CD4-positive, alpha-beta T cell (primary cell): Measurements from ENCODE around the gene TAAR2. TPM values are rescaled to one million over a fixed set of nuclear protein-coding genes. Genes with fewer than 3 reads are reported as not detected.

Experiments used
- ATAC-seq: fragments of 200-7000 bp; cut with Tn5 transposase; one replicate; pipeline ENCODE4 v1.10.0; 2022; ENCODE audit warnings: mild to moderate bottlenecking; ENCODE audit not compliant: poor library complexity
- CTCF ChIA-PET: fragments of 350-600 bp; sonication (Branson Sonifier 250); formaldehyde crosslinking; loops from one replicate; lab custom pipeline; 2021; ENCODE audit warnings: antibody characterized with exemption, inconsistent platforms; lab: Charles Lee
- POLR2A ChIA-PET: fragments of 350-600 bp; sonication (Branson Sonifier 250); formaldehyde crosslinking; loops from one replicate; lab custom pipeline; 2021; ENCODE audit warnings: antibody characterized with exemption, inconsistent platforms; lab: Charles Lee
- DNase-seq, 14 experiments: peaks; one replicate each; pipeline ENCODE4 v3.0.0-alpha.2; 2013 to 2020; ENCODE audit warnings: mixed read lengths in 2 of 14
- H3K27ac ChIP-seq, 2 donors: one replicate each; pipeline versions ENCODE4 v1.5.1 to v1.7.0; 2013; ENCODE audit warnings: low read length in 2 of 2, low read depth in 1 of 2, mild to moderate bottlenecking in 1 of 2
- H3K27me3 ChIP-seq, 2 experiments: 1 replicate in 1 of 2; 2 replicates in 1 of 2; pipeline versions ENCODE4 v1.6.1 to v1.7.0; 2013; ENCODE audit warnings: low read length in 2 of 2, control low read depth in 1 of 2, mild to moderate bottlenecking in 1 of 2, moderate library complexity in 1 of 2; ENCODE audit not compliant: insufficient read depth in 2 of 2, control insufficient read depth in 1 of 2
- H3K36me3 ChIP-seq: one replicate; pipeline ENCODE4 v1.6.1; 2013; ENCODE audit warnings: low read length, control low read depth; ENCODE audit not compliant: insufficient read depth
- H3K4me1 ChIP-seq: one replicate; pipeline ENCODE4 v1.6.1; 2013; ENCODE audit warnings: low read length, control low read depth; ENCODE audit not compliant: insufficient read depth
- H3K4me3 ChIP-seq: one replicate; pipeline ENCODE4 v1.5.1; 2013; ENCODE audit warnings: mild to moderate bottlenecking, low read length, moderate library complexity
- H3K9me3 ChIP-seq, 2 experiments: 1 replicate in 1 of 2; 2 replicates in 1 of 2; pipeline versions ENCODE4 v1.6.1 to v1.7.0; 2013; ENCODE audit warnings: low read length in 2 of 2, mild to moderate bottlenecking in 2 of 2, control low read depth in 1 of 2, moderate library complexity in 1 of 2; ENCODE audit not compliant: control insufficient read depth in 1 of 2, insufficient read depth in 1 of 2
- H3K27ac Mint-ChIP-seq: one replicate; pipeline ENCODE4 v1.8.0; 2020; ENCODE audit warnings: mixed read lengths
- H3K27me3 Mint-ChIP-seq: one replicate; pipeline ENCODE4 v1.8.0; 2021; ENCODE audit warnings: mixed read lengths
- H3K36me3 Mint-ChIP-seq: one replicate; pipeline ENCODE4 v1.8.0; 2021; ENCODE audit warnings: low read depth, mixed read lengths
- H3K4me1 Mint-ChIP-seq: one replicate; pipeline ENCODE4 v1.8.0; 2021; ENCODE audit warnings: low read depth, mixed read lengths
- H3K4me3 Mint-ChIP-seq: one replicate; pipeline ENCODE4 v1.8.0; 2020; ENCODE audit warnings: mild to moderate bottlenecking, mixed read lengths
- H3K9me3 Mint-ChIP-seq: one replicate; pipeline ENCODE4 v1.8.0; 2020; ENCODE audit warnings: mixed read lengths
- intact Hi-C, 2 experiments: fragments of 100-400 bp; cut with DNase I in 1 of 2; cut with micrococcal nuclease in 1 of 2; formaldehyde crosslinking; loops; one replicate each; pipeline versions ENCODE4 v1.15.1 to v1.9.0; 2023 to 2025; cut with DNase I, micrococcal nuclease
- total RNA-seq, 174 experiments: library from RNA in 2 of 174; stranded (reverse) in 2 of 174; gene quantifications; one replicate each; pipeline ENCODE4 v1.2.3 and lab custom pipeline; 2021 to 2026
- TF ChIP-seq, protein P1 (sequence below): fragments of 200-600 bp; IDR thresholded peaks from one replicate; pipeline ENCODE4 v1.8.0; 2022; ENCODE audit warnings: antibody characterized with exemption, mild to moderate bottlenecking

Gene TAAR2
- total RNA-seq, 2 experiments from 2014 or later = not detected

DNA sequence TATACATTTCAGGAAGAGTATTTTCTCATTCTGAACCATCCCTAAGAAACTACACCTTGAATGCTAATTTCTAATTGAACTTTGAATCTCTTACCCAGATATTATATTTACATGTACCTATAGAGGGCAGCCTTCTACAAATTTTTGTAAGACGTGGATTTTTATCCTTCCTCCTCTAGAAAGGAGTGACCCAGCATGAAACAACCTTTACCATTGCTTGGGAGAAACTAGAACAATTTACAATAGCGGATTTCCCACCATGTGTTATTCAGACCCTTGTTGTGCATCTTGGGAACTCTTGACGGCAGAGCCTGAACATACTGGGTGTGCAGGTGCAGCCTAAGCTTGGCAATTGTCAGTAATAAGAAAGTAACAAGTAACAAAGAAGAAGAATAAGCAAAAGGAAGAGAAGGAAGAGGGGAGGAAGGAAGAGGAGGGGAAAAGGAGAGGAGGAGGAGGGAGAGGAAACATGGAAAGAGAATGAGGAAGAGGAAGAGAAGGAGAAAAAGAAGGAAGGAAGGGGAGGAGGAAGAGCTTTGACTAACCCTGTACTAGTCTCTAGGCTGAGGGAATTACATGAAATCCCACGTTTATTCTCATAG lies 45.7 kb upstream of the TAAR2 start:
- Histone ChIP-seq H3K4me1 (peaks cover 3% of the 10 kb centered on the region), H3K27me3 (no peaks in the 10 kb centered on the region), H3K27ac (no peak overlapping the region), H3K9me3 (no peaks in the 10 kb centered on the region), H3K4me3 (no peak overlapping the region), H3K36me3 (no peaks in the 10 kb centered on the region)
- Mint-ChIP-seq H3K36me3 (no peaks in the 10 kb centered on the region), H3K9me3 (no peaks in the 10 kb centered on the region), H3K27me3 (peaks cover 11% of the 10 kb centered on the region), H3K27ac (no peak overlapping the region), H3K4me3 (no peak overlapping the region), H3K4me1 (no peaks in the 10 kb centered on the region)
- intact Hi-C loops = loop anchor here (5.0 to 10.0 kb wide), 7 partner anchors 98 to 1248 kb away; no protein-coding TSS in a partner anchor
- ATAC-seq (peak; percentile 37), DNase-seq (peak in 3 of 14 experiments; percentile 41 to 48 (median 42))
- TF ChIP-seq, protein P1, sequence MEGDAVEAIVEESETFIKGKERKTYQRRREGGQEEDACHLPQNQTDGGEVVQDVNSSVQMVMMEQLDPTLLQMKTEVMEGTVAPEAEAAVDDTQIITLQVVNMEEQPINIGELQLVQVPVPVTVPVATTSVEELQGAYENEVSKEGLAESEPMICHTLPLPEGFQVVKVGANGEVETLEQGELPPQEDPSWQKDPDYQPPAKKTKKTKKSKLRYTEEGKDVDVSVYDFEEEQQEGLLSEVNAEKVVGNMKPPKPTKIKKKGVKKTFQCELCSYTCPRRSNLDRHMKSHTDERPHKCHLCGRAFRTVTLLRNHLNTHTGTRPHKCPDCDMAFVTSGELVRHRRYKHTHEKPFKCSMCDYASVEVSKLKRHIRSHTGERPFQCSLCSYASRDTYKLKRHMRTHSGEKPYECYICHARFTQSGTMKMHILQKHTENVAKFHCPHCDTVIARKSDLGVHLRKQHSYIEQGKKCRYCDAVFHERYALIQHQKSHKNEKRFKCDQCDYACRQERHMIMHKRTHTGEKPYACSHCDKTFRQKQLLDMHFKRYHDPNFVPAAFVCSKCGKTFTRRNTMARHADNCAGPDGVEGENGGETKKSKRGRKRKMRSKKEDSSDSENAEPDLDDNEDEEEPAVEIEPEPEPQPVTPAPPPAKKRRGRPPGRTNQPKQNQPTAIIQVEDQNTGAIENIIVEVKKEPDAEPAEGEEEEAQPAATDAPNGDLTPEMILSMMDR = peak; percentile 76
- ChIA-PET POLR2A (interaction anchor here (0.6 to 1.5 kb wide), 3 partner anchors 129 to 155 kb away, joined by 3 to 7 read pairs (median 4); partner anchors contain the start of genes RPS12 and SLC18B1), CTCF (interaction anchor here (0.6 to 0.8 kb wide), 4 partner anchors 9 to 668 kb away, joined by 3 to 4 read pairs (median 3); partner anchors contain the start of gene SLC18B1)

DNA sequence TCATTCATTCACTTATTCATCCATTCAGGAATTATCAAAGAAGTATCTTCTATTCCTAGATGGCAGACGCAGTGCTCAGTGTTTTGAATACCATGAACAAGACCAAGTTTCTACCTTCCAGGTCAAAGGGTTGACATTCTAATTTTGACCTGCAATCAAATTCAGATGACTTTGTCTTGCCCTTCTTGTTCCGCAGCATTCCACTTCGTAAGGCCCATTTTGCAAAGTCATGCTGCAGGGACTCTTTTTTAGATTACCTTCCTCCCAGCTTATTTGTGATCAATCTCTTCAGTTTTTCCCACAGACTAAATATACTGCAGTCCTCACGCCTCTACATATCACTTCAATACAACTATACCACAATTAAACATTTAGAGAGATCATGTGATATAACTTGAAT lies 42.0 kb upstream of the TAAR2 start:
- intact Hi-C loops = loop anchor here (5.0 to 10.0 kb wide), 4 partner anchors 159 to 846 kb away; no protein-coding TSS in a partner anchor
- Mint-ChIP-seq H3K9me3 (no peaks in the 10 kb centered on the region), H3K27ac (no peak overlapping the region), H3K27me3 (peaks cover 6% of the 10 kb centered on the region), H3K4me1 (no peaks in the 10 kb centered on the region), H3K4me3 (no peak overlapping the region), H3K36me3 (no peaks in the 10 kb centered on the region)
- peaks cover 3% of the 10 kb centered on the region for H3K4me1 ChIP-seq
- no peaks in the 10 kb centered on the region for H3K9me3 ChIP-seq
- DNase-seq (no peak), ATAC-seq (no peak)
- no peak overlapping the region for H3K27ac ChIP-seq
- no peaks in the 10 kb centered on the region for H3K27me3 ChIP-seq
- POLR2A ChIA-PET = no interaction called here
- CTCF ChIA-PET = no interaction called here
- H3K36me3 ChIP-seq = no peaks in the 10 kb centered on the region
- TF ChIP-seq, protein P1 = no peak
- H3K4me3 ChIP-seq = no peak overlapping the region

DNA sequence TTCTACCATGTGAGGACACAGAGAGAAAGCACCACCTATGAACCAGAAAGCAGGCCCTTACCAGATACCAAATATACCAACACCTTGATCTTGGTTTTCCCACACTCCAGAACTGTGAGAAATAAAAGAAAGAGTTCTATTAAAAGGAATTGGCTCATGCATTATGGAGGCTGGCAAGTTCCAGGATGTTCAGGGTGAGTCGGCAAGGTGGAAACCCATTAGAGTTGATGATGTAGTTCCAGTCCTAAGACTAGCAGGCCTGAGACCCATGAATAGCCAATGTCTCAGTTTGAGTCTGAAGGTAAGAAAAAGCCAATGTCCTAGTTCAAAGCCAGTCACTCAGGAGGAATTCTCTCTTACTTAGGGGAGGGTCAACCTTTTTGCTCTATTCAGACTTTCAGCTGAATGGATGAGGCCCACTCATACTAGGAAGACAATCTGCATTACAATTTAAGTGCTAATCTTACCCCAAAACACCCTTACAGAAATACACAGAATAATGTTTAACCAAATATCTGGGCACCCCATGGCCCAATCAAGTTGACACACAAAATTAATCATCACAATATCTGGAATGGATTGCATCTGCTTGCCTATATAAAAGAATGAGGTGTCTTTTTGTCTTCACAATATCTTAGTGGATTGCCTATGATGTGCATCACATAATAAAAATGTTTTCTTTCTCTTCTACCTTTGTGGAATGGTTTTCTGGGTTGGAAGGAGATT lies 40.4 kb upstream of the TAAR2 start:
- H3K4me1 ChIP-seq = no peaks in the 10 kb centered on the region
- DNase-seq = no peak

More for the DNA sequence above, 40.4 kb upstream of the TAAR2 start:
- no peak overlapping the region for H3K4me3 ChIP-seq
- no peak overlapping the region for H3K27ac ChIP-seq
- TF ChIP-seq, protein P1 = no peak
- POLR2A ChIA-PET = no interaction called here
- peaks cover 2% of the 10 kb centered on the region for H3K27me3 Mint-ChIP-seq
- H3K9me3 ChIP-seq = no peaks in the 10 kb centered on the region
- no peak for ATAC-seq
- H3K27ac Mint-ChIP-seq = no peak overlapping the region
- no peak overlapping the region for H3K4me3 Mint-ChIP-seq
- CTCF ChIA-PET = no interaction called here
- H3K27me3 ChIP-seq = no peaks in the 10 kb centered on the region
- H3K4me1 Mint-ChIP-seq = no peaks in the 10 kb centered on the region
- no peaks in the 10 kb centered on the region for H3K36me3 ChIP-seq
- no peaks in the 10 kb centered on the region for H3K36me3 Mint-ChIP-seq
- intact Hi-C loops = loop anchor here (5.0 to 10.0 kb wide), 4 partner anchors 160 to 848 kb away; no protein-coding TSS in a partner anchor
- no peaks in the 10 kb centered on the region for H3K9me3 Mint-ChIP-seq
